ENCODE results near the gene CTSG. TPM values are rescaled to one million over a fixed set of nuclear protein-coding genes. Genes with fewer than 3 reads are reported as not detected.

Gene CTSG
- total and polyA plus RNA-seq, 10 of the 15 experiments (the other 5 are each of a cell fraction or from before 2014, with no cell fraction given) = not detected

DNA sequence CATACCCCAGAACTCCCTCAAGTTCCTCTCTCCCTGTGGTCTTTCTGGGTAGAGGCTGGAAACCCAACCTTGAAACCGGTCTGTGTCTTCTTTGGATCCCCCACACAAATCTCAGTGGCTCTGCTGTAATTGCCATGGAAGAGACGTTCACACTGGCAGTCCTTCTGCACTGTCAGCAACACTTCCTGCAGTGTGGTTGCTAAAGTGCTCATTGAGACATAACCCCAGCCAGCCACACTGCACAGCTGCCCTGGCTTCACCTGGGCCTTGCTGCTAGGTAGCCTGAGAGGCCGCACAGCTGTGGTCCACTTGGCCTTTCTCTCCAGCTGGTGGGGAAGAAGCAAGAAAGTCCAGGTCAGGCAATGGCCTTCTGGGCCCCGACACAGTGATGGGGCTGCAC is 31.0 kb upstream of the CTSG start (continued):
- TF ChIP-seq, protein P1, sequence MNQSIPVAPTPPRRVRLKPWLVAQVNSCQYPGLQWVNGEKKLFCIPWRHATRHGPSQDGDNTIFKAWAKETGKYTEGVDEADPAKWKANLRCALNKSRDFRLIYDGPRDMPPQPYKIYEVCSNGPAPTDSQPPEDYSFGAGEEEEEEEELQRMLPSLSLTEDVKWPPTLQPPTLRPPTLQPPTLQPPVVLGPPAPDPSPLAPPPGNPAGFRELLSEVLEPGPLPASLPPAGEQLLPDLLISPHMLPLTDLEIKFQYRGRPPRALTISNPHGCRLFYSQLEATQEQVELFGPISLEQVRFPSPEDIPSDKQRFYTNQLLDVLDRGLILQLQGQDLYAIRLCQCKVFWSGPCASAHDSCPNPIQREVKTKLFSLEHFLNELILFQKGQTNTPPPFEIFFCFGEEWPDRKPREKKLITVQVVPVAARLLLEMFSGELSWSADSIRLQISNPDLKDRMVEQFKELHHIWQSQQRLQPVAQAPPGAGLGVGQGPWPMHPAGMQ (IDR thresholded peaks at IDR 0.05; ENCODE audit: borderline replicate concordance) = no peak
- no peak for TF ChIP-seq SREBF2 (IDR thresholded peaks at IDR 0.05; ENCODE audit: low read length)
- TF ChIP-seq RELA (IDR thresholded peaks at IDR 0.05; ENCODE audit: borderline replicate concordance, partially characterized antibody) = no peak
- TF ChIP-seq RCOR1 (conservative IDR thresholded peaks at IDR 0.05; ENCODE audit: low read depth, low read length) = no peak
- TF ChIP-seq TCF12 (IDR thresholded peaks at IDR 0.05; ENCODE audit: low read depth, low read length) = no peak
- TF ChIP-seq BMI1 (IDR thresholded peaks at IDR 0.05; ENCODE audit: borderline replicate concordance) = no peak

DNA sequence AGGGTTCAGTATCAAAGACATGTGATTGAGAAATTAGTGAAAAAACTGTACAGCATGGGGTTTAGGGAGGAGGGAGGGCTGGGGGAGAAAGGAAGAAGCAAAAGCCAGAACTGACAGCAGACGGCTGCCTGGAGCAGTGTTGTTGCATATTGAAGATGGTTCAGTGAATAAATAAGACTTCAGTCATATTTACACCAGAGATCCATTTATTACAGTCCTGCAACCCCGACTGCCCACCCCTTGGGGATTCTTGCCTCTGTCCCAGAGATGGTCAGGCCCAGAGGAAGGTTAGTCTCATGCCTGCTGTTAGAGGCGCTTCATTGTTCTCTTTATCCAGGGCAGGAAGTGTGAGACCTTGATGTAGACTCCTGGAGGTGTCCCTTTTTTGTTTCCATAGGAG is 30.2 kb upstream of the CTSG start:
- Histone ChIP-seq H3K4me1 (ENCODE audit: control insufficient read depth, insufficient read depth, low read length) (peaks cover 8% of the 10 kb centered on the region), H3K9ac (ENCODE audit: control insufficient read depth, insufficient read depth, low read length) (no peak overlapping the region), H3K79me2 (ENCODE audit: control insufficient read depth, insufficient read depth, low read length) (no peaks in the 10 kb centered on the region), H3K27ac (ENCODE audit: control insufficient read depth, insufficient read depth) (no peak overlapping the region), H3K9me3 (replicated peaks; ENCODE audit: control insufficient read depth, insufficient read depth, low read length) (no peaks in the 10 kb centered on the region), H3K36me3 (ENCODE audit: control insufficient read depth in 2 of 2, insufficient read depth in 2 of 2, low read length in 1 of 2) (no peaks in the 10 kb centered on the region), H4K20me1 (ENCODE audit: control insufficient read depth, insufficient read depth) (no peaks in the 10 kb centered on the region), H3K4me3 (no peak overlapping the region), H3K4me2 (ENCODE audit: control insufficient read depth, insufficient read depth) (no peak overlapping the region), H2AFZ (ENCODE audit: control insufficient read depth, low read depth, low read length) (no peak overlapping the region), H3K27me3 (replicated peaks in 1 of 2; ENCODE audit: control insufficient read depth in 2 of 2, insufficient read depth in 2 of 2, low read length in 1 of 2) (no peaks in the 10 kb centered on the region)
- DNase-seq (ENCODE audit: low read depth, low spot score) (no peak), FAIRE-seq (no peak), ATAC-seq (no peak)
- ChIA-PET POLR2A (interaction anchor here (1.5 kb wide), 1 partner anchor 67 kb away, joined by 4 read pairs; no protein-coding TSS in a partner anchor), RAD21 (ENCODE audit: unreplicated experiment) (interaction anchor here (0.8 to 2.0 kb wide), 4 partner anchors 69 to 104 kb away, joined by 4 to 8 read pairs (median 6); no protein-coding TSS in a partner anchor), SMC1A (ENCODE audit: uncharacterized antibody, unreplicated experiment) (interaction anchor here (0.9 to 1.3 kb wide), 6 partner anchors 67 to 104 kb away, joined by 4 to 7 read pairs (median 4); no protein-coding TSS in a partner anchor), CTCF (interaction anchor here (0.7 to 5.0 kb wide), 14 partner anchors 8 to 794 kb away, joined by 3 to 41 read pairs (median 6); no protein-coding TSS in a partner anchor)
- WGBS (ENCODE audit: insufficient coverage, insufficient replicate concordance, low lambda C conversion rate, missing lambda C conversion rate) = 11% methylated on average over 3 of the region's 3 CpGs
- TF ChIP-seq, protein P2, sequence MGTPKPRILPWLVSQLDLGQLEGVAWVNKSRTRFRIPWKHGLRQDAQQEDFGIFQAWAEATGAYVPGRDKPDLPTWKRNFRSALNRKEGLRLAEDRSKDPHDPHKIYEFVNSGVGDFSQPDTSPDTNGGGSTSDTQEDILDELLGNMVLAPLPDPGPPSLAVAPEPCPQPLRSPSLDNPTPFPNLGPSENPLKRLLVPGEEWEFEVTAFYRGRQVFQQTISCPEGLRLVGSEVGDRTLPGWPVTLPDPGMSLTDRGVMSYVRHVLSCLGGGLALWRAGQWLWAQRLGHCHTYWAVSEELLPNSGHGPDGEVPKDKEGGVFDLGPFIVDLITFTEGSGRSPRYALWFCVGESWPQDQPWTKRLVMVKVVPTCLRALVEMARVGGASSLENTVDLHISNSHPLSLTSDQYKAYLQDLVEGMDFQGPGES (IDR thresholded peaks at IDR 0.05) = no peak
- TF ChIP-seq ZZZ3 (IDR thresholded peaks at IDR 0.05; ENCODE audit: control insufficient read depth, insufficient read length, low read depth) = no peak
- BruUV-seq (replicated peaks) = no TSS peak
- in situ Hi-C loops (cut with MboI) = loop anchor here (5.0 kb wide), 1 partner anchor 71 kb away; no protein-coding TSS in a partner anchor
- intact Hi-C loops (cut with micrococcal nuclease; ENCODE audit: unreplicated experiment) = loop anchor here (10.0 kb wide), 1 partner anchor 121 kb away; no protein-coding TSS in a partner anchor
